HT1080 (cell line): ENCODE measurements around the gene STRIP1. TPM values are rescaled to one million over a fixed set of nuclear protein-coding genes. Genes with fewer than 3 reads are reported as not detected.
A peak's percentile ranks its signal among the peaks of the same experiment; 100 is the strongest.
"Not testable (repeated sequence)": the region's sequence is repeated elsewhere in the genome, so short reads cannot be mapped to it uniquely, and the experiment has no call there.

Experiments used
- DNase-seq: peaks from one replicate; pipeline ENCODE4 v3.0.0-alpha.2; 2015; ENCODE audit warnings: low read depth
- total RNA-seq: library from RNA; depleted of rRNA; stranded (reverse); fragments of >200 nt; shearing (Covaris generic); gene quantifications from 2 replicates; pipeline ENCODE4 v1.2.3, GENCODE V29; 2014

The STRIP1 gene
- total RNA-seq, 1 experiment from 2014 or later: 27.5 TPM

- DNase-seq: no peak
Measured at GRCh38 chr1:110007046-110007830, 27.2 kb upstream of the STRIP1 start.

- DNase-seq: no peak
Measured at GRCh38 chr1:110008971-110009565, 25.4 kb upstream of the STRIP1 start.

GRCh38 chr1:110011527-110012041 is 22.8 kb upstream of the STRIP1 start:
- DNase-seq: peak; percentile 64

GRCh38 chr1:110012100-110012780 is 22.2 kb upstream of the STRIP1 start:
- no peak for DNase-seq

- DNase-seq: no peak
Measured at GRCh38 chr1:110017792-110018191, 16.6 kb upstream of the STRIP1 start.

GRCh38 chr1:110018396-110018795 is 16.0 kb upstream of the STRIP1 start:
- DNase-seq: no peak

GRCh38 chr1:110019770-110020169 is 14.7 kb upstream of the STRIP1 start:
- no peak for DNase-seq

- DNase-seq: no peak
Measured at GRCh38 chr1:110021285-110021684, 13.1 kb upstream of the STRIP1 start.

- DNase-seq: no peak
Measured at GRCh38 chr1:110024613-110025012, 9.8 kb upstream of the STRIP1 start.

- not testable (repeated sequence) for DNase-seq
Measured at GRCh38 chr1:110030687-110031086, 3.7 kb upstream of the STRIP1 start.

- no peak for DNase-seq
Measured at GRCh38 chr1:110032327-110032726, 2.1 kb upstream of the STRIP1 start.

- no peak for DNase-seq
Measured at GRCh38 chr1:110033421-110033820, 1.0 kb upstream of the STRIP1 start.

GRCh38 chr1:110034040-110034450 is 379 bp upstream of the STRIP1 start:
- no peak for DNase-seq

- DNase-seq: peak; percentile 17
Measured at GRCh38 chr1:110035236-110035752, 870 bp downstream of the STRIP1 start.

GRCh38 chr1:110038271-110038670 is 3.8 kb downstream of the STRIP1 start:
- DNase-seq: no peak

- DNase-seq: no peak
Measured at GRCh38 chr1:110039641-110040040, 5.2 kb downstream of the STRIP1 start.

GRCh38 chr1:110040548-110040947 is 6.1 kb downstream of the STRIP1 start:
- no peak for DNase-seq

GRCh38 chr1:110043016-110043415 is 8.6 kb downstream of the STRIP1 start:
- DNase-seq: no peak

- DNase-seq: no peak
Measured at GRCh38 chr1:110047463-110047862, 13.0 kb downstream of the STRIP1 start.

- no peak for DNase-seq
Measured at GRCh38 chr1:110048240-110048639, 13.8 kb downstream of the STRIP1 start.

- no peak for DNase-seq
Measured at GRCh38 chr1:110048923-110049601, 14.6 kb downstream of the STRIP1 start.
